Hematopoietic multipotent progenitor cell (in vitro differentiated cells): ENCODE data around the gene PRKN. TPM values are rescaled to one million over a fixed set of nuclear protein-coding genes. Genes with fewer than 3 reads are reported as not detected.

Experiments
- DNase-seq, 3 donors: peaks; one replicate each; pipeline ENCODE4 v3.0.0-alpha.2; 2011 to 2015; ENCODE audit warnings: low read depth in 2 of 3, low spot score in 2 of 3
- total RNA-seq: library from RNA; depleted of rRNA; stranded (reverse); fragments of >200 nt; gene quantifications from one replicate; pipeline ENCODE4 v1.2.3, GENCODE V29; 2012

Gene PRKN
- total RNA-seq, 1 donor = 7.0 TPM

DNA sequence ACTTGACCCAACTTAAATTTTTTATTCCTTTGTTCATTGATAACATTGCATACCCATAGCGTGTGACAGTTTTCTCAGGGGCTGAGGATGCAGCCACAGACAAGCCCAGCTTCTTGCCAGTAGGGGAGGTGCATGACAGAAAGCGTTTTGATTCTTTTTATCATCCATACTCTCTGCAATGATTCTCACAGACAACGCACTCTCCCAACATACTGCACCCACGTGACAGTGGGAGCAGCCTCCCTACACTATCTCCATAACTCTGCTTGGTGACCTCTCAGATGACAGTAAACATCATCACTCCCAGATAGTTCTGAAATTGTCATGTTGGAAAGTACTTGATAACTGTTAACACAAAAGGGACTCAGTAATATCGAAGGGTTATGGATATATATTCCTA lies 972.5 kb downstream of the PRKN start:
- no peak for DNase-seq

DNA sequence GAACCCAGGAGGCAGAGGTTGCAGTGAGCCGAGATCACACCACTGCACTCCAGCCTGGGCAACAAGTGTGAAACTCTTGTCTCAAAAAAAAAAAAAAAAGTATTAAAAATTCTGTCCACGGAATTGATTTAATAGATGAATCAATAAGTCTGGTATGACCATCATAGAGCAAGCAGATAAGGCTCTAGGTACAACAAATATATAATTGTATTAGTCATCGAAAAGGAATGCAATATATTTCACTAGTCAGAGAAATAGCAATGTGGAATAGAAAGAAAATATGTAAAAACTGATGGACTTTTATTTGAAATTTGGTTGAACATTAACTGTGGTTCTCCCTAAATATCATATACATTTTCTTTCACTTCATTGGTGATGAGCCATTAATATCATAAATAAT lies 976.9 kb downstream of the PRKN start:
- DNase-seq = no peak

DNA sequence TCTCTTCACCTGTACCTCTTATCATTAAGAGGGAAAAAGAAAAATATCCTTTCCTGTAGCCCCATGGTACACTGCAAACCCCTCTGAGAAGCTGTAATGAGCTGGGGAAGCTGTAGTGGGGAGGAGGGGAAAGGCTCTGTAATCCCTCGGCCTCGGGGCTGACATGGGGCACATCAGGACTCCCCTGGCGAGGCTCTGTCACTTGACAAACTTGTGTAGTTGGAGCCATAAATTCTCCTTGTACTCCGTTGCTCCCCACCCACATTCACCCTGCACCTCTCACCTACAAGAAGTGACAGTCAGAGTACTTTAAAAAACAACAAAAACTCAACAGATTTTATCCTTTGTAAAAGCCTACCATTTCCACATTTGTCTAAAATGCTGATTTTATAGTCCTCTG lies 978.0 kb downstream of the PRKN start:
- DNase-seq = no peak

DNA sequence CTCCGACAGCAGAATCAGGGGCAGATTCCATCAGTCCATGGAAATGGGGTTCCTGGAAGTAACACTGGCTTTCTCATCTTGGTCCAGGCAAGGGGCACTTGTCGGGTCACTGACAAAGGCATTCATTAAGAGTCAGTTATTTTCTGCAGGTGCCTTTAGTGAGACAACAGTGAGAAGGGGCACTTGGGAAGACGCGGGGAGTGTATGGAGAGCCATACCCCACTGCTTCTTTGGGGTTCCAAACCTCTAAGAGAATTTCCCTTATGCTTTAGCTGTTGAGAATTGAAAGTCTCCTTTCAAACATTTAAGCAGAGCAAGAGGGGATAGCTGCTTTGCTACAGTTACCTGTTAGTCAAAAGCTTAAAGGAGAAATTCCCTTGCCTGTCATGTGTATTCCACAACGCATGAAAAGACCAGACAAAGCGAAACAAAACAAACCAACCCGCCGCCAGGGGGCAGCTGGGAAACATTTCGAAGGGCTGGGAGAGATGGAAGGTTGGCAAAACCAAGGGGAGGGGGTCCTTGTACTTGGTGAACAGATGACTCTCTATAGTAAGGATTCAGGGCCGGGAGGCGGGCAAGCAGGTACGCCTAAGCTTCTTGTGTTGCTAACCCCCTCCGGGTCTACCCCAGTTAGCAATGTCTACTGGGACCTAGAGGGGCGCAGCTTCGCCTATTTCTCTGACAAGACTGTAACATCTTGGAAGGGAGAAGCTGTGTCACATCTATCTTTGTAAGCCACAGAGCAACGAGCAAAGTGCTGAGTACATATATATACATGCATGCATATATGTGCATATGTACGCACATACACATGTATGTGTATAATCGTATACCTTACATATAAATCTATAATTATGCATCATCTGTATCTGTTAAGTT lies 978.8 kb downstream of the PRKN start:
- DNase-seq = peak in 2 of 3 donors; percentile 63 to 87

DNA sequence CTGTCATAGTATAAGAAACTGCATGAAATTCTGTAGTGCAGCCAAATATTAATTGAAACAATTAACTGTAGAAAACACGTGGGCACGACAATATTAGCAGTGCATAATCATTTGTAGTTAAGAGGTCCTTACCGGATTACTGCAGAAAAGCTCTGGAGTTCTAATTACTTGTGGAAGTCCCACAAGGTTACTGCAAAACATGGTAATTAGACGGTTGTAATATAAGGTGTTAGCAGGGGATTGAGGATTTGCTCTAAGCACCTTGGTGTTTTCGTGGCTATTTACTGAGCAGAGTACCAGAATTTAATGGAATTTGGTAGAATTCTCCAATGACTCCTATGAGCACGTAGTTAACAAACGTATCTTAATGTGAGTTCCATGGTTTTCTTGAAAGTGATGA lies 980.1 kb downstream of the PRKN start:
- DNase-seq = no peak

DNA sequence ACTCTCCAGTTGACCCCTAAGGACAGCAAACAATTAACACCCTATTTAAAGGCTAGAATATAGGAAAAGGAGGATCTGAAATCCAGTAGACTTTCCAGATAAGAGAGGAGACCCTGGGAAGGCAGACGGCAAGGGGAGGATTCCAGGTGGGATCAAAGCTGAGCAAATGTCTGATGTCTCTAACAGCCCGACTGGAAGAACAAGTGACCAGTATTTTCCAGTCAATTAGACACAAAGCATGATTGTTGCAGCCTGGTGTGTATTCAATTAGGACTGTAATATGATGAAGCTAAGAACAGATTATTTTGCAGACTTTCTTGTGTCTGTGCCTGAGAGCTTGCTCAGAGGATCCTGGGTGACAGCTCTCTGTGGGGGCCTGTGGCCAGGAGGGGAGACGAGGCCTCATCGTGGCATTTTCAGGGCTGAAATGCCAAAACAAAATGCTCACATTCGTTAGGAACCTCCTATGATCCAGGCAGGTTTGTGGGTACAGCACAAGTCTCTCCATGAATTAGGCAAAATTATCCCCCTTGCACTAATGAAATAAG lies 981.9 kb downstream of the PRKN start:
- DNase-seq = no peak

DNA sequence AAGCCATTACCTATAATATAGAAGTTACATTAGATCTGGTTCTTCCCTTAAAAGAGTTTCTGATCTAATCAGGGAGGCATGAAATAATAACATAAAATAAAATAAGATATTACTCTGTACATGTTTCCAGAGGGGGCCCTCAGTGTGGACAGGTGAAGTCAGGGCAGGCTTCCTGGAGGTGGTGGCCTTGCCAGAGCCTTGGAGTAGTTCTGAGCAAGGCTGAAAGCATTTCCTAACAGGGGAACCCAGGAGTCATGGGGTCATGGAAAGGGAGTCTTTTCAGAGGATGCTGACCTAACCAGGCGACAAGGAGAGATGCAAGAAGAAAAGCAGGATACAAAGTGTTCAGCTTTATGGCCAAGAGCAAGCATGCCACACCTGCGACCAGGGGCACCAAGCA lies 982.4 kb downstream of the PRKN start:
- DNase-seq = no peak

DNA sequence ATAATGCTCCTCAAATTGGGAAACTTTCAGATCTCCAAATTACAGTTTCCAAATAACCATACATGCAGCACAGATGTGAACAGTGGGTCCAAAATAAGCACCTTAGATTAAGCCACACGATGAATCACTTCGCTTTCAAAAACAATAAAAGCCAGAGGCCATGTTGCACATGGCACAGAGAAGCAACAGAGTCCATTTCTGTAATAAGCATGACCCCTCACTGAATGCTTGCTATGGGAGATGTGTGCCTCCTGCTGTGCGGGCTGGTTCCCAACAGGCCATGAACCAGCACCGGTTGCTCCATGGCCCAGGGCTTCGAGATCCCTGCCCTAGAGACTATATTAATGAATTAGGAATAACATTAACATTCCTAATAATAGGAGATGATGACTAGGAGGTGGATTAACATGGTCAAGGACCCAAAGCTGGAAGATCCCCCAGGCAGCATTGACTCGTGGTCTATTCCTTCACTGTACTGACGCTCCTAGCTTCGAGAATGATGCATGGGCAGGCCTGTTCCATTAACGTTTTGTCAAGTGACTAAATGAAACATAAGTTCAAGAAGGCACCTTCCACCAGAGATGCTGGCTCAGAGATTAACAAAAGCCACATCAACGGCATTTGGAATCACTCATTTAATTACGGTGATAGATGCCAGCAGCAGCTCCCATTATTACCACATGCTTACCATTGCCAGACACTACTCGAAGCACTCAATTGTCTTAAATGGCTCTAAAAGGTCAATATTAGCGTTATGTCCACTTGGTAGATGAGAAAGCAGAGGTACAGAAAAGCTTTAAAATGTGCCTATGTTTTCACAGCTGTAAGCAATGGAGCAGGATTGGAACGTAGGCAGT lies 983.1 kb downstream of the PRKN start:
- DNase-seq = no peak

DNA sequence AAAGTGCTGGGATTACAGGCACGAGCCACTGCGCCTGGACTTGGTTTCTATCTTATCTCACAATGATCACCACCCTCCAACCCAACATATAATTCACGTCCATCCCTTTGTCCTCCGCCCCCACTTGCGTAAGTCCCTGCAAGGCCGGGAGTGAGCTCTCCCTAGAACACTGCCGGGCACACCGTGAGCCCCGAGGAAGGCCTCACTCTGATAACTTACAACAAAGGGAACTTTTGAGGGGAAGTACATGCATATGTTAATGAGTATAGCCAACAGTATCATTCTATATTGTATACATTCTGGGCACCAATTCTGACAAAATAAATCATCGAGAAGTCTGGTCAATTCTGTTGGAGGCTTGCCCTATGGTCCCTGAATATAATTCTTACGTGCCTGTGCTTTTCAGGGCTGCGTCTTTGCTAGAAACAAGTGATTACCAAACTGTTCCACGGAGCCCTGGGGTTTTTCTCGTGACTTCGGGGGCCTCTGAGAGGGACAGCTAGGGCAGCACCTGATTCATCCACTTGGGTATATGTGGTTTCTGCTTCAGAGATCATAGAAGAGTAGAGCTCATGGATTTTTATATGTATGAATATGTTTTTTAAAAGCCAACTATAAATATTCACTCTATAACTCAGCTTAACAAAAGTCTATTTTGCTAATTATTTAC lies 983.9 kb downstream of the PRKN start:
- no peak for DNase-seq

DNA sequence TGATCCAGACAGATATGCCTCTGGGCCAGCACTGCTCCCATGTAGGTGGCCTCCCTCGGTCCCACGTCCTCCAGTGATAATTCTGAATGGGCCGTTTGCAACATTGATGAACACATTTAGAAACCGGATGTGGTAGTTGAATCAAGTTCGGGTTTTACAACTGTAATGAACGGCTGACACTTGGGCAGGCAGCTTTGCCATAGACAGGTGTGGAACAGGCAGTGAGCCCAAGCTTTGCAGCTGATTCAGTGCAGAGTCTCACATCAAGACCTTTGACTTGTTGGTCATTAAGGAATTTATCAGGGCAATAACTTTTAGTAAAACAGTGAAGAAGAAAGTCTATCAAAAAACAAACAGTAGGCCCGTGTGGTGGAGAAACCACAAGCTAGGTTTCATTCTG lies 987.1 kb downstream of the PRKN start:
- no peak for DNase-seq

DNA sequence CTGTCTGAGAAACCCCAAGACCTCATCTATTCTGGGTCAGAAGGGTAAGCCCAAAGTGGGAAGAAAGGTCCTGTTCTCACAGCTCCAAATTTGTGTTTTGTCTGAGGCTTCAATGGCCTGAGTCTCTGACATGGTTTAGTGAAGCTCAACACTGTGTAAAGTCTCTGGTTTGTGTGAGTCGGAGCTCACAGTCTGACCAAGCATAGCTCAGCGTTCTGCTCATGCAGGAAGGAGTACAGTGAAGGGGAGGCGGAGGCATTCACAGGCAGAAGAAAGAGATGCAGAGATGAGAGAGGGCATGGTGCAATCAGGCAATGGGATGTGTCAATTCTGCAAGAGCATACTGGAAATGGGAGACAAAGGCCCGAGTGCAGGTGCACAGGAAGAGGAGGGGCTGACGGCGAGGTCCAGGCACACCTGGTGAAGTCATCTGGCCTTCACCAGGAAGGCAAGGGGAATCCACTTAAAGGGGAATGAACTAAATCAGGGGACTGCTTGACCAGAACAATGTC lies 990.7 kb downstream of the PRKN start:
- no peak for DNase-seq

DNA sequence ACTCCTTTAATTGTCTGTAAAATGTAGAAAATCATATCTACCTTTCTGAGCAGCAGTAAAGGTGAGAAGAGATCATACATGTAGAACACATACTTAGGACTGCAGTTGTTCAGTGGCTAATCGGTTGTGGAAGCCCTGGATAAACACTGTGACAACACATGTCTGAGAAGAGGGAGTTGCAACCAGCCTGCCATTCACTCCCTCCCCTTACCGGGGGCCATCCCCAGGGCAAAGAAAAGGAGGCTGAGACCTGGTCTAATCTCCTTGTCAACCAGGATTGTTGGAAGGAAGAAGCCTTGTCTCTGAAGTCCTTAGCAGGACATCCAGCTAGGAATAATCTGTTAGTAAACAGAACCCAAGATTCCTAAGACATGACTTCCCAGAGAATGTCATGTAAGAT lies 991.2 kb downstream of the PRKN start:
- no peak for DNase-seq

DNA sequence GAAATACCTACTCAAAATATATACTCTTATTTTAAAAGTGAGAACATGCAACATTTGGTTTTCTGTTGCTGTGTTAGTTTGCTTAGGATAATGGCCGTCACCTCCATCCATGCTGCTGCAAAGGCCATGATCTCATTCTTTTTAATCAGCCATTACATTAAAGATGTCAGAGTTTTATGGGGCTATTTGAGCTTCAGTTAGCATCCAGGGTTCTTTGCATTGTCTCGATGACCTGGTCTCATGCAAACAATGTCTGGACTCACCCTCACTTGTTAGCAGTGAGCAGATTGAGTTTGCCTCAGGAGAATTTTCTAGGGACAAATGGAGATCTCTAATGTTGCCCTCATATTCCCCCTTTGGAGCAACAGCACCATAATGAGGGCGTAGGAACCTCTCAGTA lies 995.0 kb downstream of the PRKN start:
- no peak for DNase-seq

DNA sequence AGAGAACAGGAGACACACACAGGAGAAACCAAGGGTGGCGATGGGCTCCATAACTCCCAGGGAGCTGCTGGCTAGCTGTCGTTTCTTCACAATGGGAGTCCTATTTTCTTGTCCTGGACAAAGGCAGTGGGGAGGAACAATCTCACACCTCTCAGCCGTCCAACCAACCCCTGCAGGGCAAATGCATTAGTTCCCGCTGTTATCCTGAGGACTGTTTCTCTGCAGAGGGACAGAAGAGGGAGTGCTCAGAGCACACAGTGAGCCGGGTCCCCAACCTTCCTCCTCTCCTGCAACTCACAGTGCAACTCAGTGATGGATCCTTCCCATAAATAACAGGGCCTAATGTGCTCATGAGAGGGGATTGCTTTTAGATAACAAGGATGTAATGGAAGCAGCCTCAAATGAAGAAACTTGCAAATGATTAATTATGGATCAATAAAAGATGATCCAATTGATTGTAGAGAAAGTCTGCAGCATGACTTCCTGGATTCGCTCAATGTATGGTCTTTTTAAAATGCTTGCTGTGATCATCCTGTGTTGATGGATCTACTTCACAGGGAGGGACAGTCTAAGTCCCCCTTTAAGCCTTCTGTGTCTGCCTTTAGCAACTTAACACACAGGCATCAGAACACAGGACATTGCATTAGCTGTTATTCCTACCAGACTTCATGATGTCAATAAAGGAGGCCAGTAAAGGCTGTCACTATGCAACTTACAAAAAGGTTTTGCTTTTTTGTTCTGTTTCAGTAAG lies 1000.3 kb downstream of the PRKN start:
- DNase-seq = no peak

DNA sequence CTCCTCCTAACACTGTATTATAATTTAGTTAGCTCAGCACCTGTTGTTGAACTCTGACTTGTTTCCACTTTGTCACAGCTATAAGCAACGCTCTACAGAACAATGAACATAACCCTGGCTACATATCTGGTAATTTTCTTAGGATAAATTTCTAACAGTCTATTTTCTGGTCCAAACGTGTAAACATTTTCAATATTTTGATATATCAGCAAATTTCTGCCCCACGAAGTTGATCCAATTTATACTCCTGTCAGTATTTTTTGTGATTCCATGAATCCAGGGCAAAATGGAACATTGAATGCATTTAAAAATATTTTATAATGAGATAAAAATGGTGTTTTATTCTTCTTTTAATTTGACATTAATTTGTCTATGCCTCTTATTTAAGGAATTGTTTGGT lies 1005.2 kb downstream of the PRKN start:
- DNase-seq = no peak

DNA sequence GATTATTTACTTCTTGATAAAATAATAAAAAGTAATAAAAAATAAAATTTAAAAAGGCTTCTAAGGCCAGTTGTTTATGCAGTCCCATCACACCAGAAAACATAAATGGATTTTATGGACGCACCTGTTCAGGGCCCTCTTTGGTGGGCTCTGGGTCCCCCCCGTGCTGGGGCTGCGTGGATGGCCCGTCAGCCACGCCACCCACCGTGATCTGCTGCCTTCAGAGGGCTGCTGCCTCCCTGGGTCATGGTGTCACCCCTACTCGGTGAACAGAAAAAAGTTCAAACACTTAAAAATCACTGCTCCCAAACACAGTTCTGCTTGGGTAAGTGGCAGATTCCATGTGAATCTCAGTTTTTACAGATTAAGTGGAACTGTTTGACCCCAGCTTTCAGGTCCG lies 1006.1 kb downstream of the PRKN start:
- DNase-seq = no peak

DNA sequence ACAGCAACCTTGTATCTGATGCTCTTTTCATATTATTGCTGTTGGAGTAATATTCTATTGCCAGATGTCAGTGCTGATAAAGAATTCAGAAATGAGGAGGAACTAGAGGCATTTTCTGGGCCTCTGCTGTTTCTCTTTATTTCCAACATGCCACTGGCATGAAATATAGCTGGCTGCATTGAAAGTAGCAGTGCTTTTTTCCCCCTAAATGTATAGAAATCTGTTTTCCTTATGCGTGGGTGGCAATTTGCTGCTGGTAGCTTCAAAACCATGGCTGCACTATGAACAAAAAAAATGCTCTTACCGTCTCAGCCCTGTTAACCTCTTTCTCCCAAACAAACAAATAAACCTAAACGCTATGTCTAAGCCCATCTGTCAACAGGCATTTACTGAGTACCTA lies 1011.4 kb downstream of the PRKN start:
- no peak for DNase-seq

DNA sequence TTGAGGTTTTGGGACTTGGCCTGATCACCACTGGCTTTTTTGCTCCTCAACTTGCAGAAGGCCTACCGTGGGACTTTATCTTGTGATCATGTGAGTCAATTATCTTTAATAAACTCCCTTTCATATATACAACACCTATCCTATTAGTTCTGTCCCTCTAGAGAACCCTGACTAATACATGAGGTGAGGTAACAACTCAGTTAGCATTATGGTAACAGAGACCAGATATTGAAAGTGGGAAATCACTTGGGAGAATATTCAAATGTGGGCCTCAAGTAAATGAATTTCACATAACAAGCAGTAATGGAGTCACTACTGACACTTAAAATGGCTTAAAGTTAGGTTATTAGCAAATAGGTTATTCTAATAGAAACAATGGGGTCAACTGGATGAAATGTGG lies 1015.6 kb downstream of the PRKN start:
- no peak for DNase-seq

DNA sequence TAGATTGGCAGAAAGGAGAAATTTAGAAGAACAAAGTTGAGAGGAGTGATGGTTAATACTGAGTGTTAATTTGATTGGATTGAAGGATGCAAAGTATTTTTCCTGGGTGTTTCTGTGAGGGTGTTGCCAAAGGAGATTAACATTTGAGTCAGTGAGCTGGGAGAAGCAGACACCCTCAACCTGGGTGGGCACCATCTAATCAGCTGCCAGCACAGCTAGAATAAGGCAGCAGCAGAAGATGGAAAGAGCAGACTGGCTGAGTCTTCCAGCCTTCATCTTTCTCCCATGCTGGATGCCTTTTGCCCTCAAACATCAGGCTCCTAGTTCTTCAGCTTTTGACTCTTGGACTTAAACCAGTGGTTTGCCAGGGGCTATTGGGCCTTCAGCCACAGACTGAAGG lies 1016.1 kb downstream of the PRKN start:
- DNase-seq = no peak

DNA sequence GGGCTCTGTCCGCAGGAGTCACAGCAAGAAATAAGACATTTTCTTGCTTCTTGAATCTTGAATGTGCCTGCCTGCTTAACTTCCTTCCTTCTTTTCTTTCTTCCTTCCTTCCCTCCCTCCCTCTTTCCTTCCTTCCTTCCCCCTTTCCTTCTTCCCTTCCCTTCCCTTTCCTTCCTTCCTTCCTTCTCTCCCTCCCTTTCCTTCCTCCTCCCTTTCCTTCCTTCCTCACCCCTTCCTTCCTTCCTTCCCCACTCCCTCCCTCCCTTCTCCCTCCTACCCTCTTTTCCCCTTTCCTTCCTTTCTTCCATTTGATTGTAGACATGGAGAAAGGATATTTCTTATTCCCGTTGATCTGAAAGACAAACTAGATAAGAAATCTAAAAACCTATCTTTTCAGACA lies 1016.9 kb downstream of the PRKN start:
- DNase-seq = no peak
